HepG2 (cell line): Measurements from ENCODE around the gene RHEBL1. TPM values are rescaled to one million over a fixed set of nuclear protein-coding genes. Genes with fewer than 3 reads are reported as not detected.

Experiments
- ATF5 ChIP-seq: sonication (generic); formaldehyde crosslinking; IDR thresholded peaks from 2 replicates; pipeline ENCODE4 v1.4.0; 2020; ENCODE audit warnings: mild to moderate bottlenecking, low read depth, missing genetic modification reagents
- CTCF ChIP-seq: sonication (generic); formaldehyde crosslinking; IDR thresholded peaks from 2 replicates; pipeline ENCODE4 v1.5.0; 2020; ENCODE audit warnings: mild to moderate bottlenecking, missing genetic modification reagents, moderate library complexity
- GABPA ChIP-seq, 2 experiments: IDR thresholded peaks; 2 replicates each; pipeline ENCODE4 v1.6.1; 2011 to 2016; ENCODE audit warnings: low read depth in 2 of 2, low read length in 1 of 2, missing biosample characterization in 1 of 2, missing genetic modification characterization in 1 of 2
- PCBP1 ChIP-seq: fragments of 200-400 bp; formaldehyde crosslinking; IDR thresholded peaks from 2 replicates; pipeline ENCODE4 v1.6.1; 2017; ENCODE audit warnings: mild to moderate bottlenecking, low read depth, low read length, borderline replicate concordance
- PHF5A ChIP-seq: IDR thresholded peaks from one replicate; pipeline ENCODE4 v1.6.1; 2018; ENCODE audit warnings: low read depth, missing genetic modification reagents; ENCODE audit not compliant: unreplicated experiment
- POLR2A ChIP-seq, 2 experiments: IDR thresholded peaks; 2 replicates each; pipeline ENCODE4 v1.6.1; 2011; ENCODE audit warnings: low read depth in 2 of 2, low read length in 2 of 2, mild to moderate bottlenecking in 1 of 2, moderate library complexity in 1 of 2; ENCODE audit not compliant: insufficient read depth in 1 of 2
- RAD21 ChIP-seq: fragments of 450-650 bp; formaldehyde crosslinking; IDR thresholded peaks from 2 replicates; pipeline ENCODE4 v1.5.0; 2020; ENCODE audit warnings: mild to moderate bottlenecking
- RCOR2 ChIP-seq: IDR thresholded peaks from 2 replicates; pipeline ENCODE4 v1.6.1; 2016; ENCODE audit warnings: missing biosample characterization, missing genetic modification reagents
- REL ChIP-seq: sonication (generic); formaldehyde crosslinking; conservative IDR thresholded peaks from 2 replicates; pipeline ENCODE4 v1.8.0; 2022; ENCODE audit warnings: mild to moderate bottlenecking, missing genetic modification reagents, moderate library complexity
- SATB2 ChIP-seq: sonication (generic); formaldehyde crosslinking; IDR thresholded peaks from 2 replicates; pipeline ENCODE4 v1.5.0; 2020; ENCODE audit warnings: missing genetic modification reagents
- TSC22D2 ChIP-seq: sonication (generic); formaldehyde crosslinking; IDR thresholded peaks from 2 replicates; pipeline ENCODE4 v1.5.1; 2020; ENCODE audit warnings: missing genetic modification reagents, mild to moderate bottlenecking, borderline replicate concordance
- ZBTB38 ChIP-seq: sonication (generic); formaldehyde crosslinking; IDR thresholded peaks from 2 replicates; pipeline ENCODE4 v1.5.1; 2020; ENCODE audit warnings: mild to moderate bottlenecking, missing genetic modification reagents
- ZBTB7B ChIP-seq: sonication (generic); formaldehyde crosslinking; IDR thresholded peaks from 2 replicates; pipeline ENCODE4 v1.4.0; 2020; ENCODE audit warnings: missing genetic modification reagents
- ZKSCAN1 ChIP-seq: fragments of 150-350 bp; IDR thresholded peaks from 2 replicates; pipeline ENCODE4 v1.6.1; 2014; ENCODE audit warnings: low read length
- ZNF276 ChIP-seq: sonication (generic); formaldehyde crosslinking; IDR thresholded peaks from 2 replicates; pipeline ENCODE4 v1.4.0; 2020; ENCODE audit warnings: mild to moderate bottlenecking, low read depth, missing genetic modification reagents
- ZNF331 ChIP-seq: sonication (generic); formaldehyde crosslinking; IDR thresholded peaks from 2 replicates; pipeline ENCODE4 v1.4.0; 2020; ENCODE audit warnings: missing genetic modification reagents
- ZNF382 ChIP-seq: sonication (generic); formaldehyde crosslinking; IDR thresholded peaks from 2 replicates; pipeline ENCODE4 v1.5.0; 2020; ENCODE audit warnings: missing genetic modification reagents, mild to moderate bottlenecking, borderline replicate concordance
- ZNF687 ChIP-seq: sonication (generic); formaldehyde crosslinking; IDR thresholded peaks from 2 replicates; pipeline ENCODE4 v1.5.1; 2020; ENCODE audit warnings: mild to moderate bottlenecking, missing genetic modification reagents, moderate library complexity
- ZNF775 ChIP-seq: sonication (generic); formaldehyde crosslinking; IDR thresholded peaks from 2 replicates; pipeline ENCODE4 v1.4.0; 2020; ENCODE audit warnings: missing genetic modification reagents, mild to moderate bottlenecking, moderate library complexity, borderline replicate concordance
- polyA plus RNA-seq, 8 experiments: library from polyadenylated mRNA; depleted of rRNA in 3 of 8; stranded (reverse) in 7 of 8; unstranded in 1 of 8; fragments of >200 nt; fragmentation: Illumina TruSeq in 4 of 8; extraction: Trizol in 4 of 8; gene quantifications; 2 replicates each; pipeline versions ENCODE4 v1.2.1 to v1.2.3, GENCODE V29; 2011 to 2016; ENCODE audit warnings: low read depth in 4 of 8, missing spikeins in 1 of 8, mixed read lengths in 1 of 8; ENCODE audit not compliant: insufficient read depth in 1 of 8
- total RNA-seq, 5 experiments: library from RNA; depleted of rRNA; stranded (reverse); fragments of >200 nt; fragmentation: Illumina TruSeq; extraction: Trizol; gene quantifications; 2 replicates each; pipeline ENCODE4 v1.2.3, GENCODE V29; 2016; ENCODE audit warnings: low read depth in 1 of 5

RHEBL1 gene
- total and polyA plus RNA-seq, 2 of the 13 experiments (the other 11 are each of a cell fraction or from before 2014, with no cell fraction given) = 1.4 to 2.5 TPM

- TF ChIP-seq PCBP1 = no peak
- TF ChIP-seq ZKSCAN1 = no peak
- TF ChIP-seq ZNF687 (CRISPR knock-in tag) = peak; percentile 77
- peak; percentile 27 to 83; a peak in 3 of 4 replicates for TF ChIP-seq POLR2A (IDR thresholded peaks at IDR 0.05; ENCODE audit: insufficient read depth in 1 of 2, low read depth in 2 of 2, low read length in 2 of 2)
- no peak; the same call in 1 of the 2 replicates for TF ChIP-seq RAD21 (CRISPR knock-in tag)
- no peak for TF ChIP-seq ZNF775 (CRISPR knock-in tag)
- TF ChIP-seq TSC22D2 (CRISPR knock-in tag) = 0 out of 2 replicates have a peak, but pooled peaks have one; percentile 29
- TF ChIP-seq PHF5A = no peak
- TF ChIP-seq CTCF (CRISPR knock-in tag) = peak; percentile 33; the same call in 1 of the 2 replicates
- no peak for TF ChIP-seq GABPA (IDR thresholded peaks at IDR 0.05; ENCODE audit: low read depth, low read length)
- peak; percentile 38 for TF ChIP-seq GABPA (CRISPR knock-in tag; IDR thresholded peaks at IDR 0.05; ENCODE audit: low read depth)
- no peak for TF ChIP-seq REL (CRISPR knock-in tag)
- TF ChIP-seq ZBTB7B (CRISPR knock-in tag) = peak; percentile 9; the same call in 1 of the 2 replicates
- TF ChIP-seq ZNF382 (CRISPR knock-in tag) = no peak
- TF ChIP-seq ZNF276 (CRISPR knock-in tag) = no peak
- no peak for TF ChIP-seq RCOR2
- no peak for TF ChIP-seq ZNF331 (CRISPR knock-in tag)
- no peak for TF ChIP-seq SATB2 (CRISPR knock-in tag)
- peak; percentile 65; the same call in 1 of the 2 replicates for TF ChIP-seq ZBTB38 (CRISPR knock-in tag)
- TF ChIP-seq ATF5 (CRISPR knock-in tag) = no peak
Observed at GRCh38 chr12:49110464-49111155, 40.8 kb upstream of the RHEBL1 start, which contains the start of gene LMBR1L (continued).
